GM04504 (cell line): ENCODE results near the gene TRPV3.
"Not testable (repeated sequence)": the region's sequence is repeated elsewhere in the genome, so short reads cannot be mapped to it uniquely, and the experiment has no call there.

Experiments
- DNase-seq: peaks from one replicate; pipeline ENCODE4 v3.0.0-alpha.2; 2012; ENCODE audit warnings: low read depth

TRPV3 gene

GRCh38 chr17:3573246-3574100 lies 15.9 kb upstream of the TRPV3 start:
- no peak for DNase-seq

DNA sequence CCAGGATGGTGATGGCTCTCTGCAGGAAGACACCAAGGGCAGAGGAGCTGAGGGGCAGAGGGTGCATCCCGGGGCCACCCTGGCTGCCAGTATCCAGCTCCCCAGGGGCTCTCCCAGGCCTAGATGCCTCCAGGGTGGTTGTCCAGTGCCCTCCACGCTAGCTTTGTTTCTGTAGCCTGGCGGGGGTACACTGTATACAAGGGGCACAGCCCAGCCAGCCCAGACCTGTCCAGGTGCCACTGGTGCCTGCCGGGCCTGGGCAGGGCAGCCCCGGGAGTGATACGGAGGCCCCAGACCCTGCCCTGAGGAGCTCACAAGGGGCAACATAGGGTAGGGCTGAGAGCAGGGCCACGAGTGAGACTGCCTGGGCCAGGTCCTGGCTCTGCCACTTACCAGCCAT lies 14.6 kb upstream of the TRPV3 start:
- no peak for DNase-seq

DNA sequence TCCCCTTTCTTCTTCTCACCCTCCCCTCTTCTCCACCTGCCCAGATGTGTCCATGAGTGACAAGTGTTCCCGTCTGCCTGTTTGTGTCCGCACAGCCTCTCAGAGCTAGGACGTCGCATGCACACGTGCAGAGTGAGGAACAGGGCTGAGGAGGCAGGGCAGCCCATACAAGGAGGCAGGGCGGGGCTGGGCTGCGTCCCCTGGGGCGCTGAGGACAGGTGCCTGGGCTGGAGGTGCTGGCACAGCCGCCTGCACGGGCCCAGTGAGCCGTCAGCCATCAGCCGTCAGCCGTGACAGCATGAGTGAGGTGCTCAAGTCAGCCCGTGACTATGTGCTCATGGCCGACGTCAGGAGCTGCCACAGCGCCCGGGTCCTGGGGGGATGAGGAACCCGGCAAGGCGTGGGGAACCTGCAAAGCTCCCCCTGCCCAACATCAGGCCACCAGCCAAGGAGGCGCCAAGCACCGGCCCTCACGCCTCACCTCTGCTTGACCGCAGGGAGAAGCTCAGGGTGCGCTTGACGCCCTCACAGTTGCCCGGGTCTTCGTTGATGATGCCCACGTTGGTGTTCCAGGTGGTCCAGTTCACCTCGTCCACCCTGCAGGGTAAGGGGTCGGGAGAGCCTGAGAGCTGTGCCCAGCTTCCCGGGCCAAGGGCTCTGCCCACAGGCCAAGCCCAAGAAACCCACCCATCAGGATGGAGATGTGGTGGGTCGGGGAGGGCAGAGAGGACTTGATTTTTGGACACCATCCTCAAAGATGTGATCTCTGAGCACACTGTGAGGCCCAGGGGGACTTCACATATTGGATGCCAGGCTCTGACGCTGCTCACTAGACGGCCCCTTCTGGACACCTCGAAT lies 13.7 kb upstream of the TRPV3 start:
- DNase-seq, result no peak

- DNase-seq, result no peak
Measured at GRCh38 chr17:3569534-3570137, 12.0 kb upstream of the TRPV3 start.

DNA sequence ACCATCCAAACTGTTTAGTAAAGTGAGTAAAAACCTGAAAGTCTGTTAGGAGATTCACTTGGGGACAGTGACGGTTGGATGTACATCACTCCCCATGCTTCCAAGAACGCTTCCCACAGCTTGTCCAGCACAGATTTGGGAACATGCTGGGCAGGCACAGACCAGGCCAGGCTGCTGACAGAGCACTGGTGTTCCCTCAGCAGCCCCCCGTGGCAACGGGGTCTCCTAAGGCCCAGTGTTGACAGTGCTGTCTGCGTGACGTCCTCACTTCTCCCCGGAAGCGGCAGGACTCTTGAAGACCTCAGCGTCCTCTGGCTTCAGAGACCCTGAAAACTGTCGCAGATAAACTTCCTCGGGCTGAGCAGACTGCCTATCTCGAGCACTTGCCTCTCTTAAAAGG lies 8.9 kb upstream of the TRPV3 start:
- DNase-seq, result no peak

- DNase-seq, result no peak
Measured at GRCh38 chr17:3565143-3565542, 7.5 kb upstream of the TRPV3 start.

DNA sequence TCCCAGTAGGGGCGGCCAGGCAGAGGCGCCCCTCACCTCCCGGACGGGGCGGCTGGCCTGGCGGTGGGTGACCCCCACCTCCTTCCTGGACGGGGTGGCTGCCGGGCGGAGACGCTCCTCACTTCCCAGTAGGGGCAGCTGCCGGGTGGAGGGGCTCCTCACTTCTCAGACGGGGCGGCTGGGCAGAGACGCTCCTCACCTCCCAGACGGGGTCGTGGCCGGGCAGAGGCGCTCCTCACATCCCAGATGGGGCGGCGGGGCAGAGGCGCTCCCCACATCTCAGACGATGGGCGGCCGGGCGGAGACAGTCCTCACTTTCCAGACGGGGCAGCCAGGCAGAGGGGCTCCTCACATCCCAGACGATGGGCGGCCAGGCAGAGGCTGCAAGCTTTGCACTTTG lies 6.6 kb upstream of the TRPV3 start:
- not testable (repeated sequence) for DNase-seq

DNA sequence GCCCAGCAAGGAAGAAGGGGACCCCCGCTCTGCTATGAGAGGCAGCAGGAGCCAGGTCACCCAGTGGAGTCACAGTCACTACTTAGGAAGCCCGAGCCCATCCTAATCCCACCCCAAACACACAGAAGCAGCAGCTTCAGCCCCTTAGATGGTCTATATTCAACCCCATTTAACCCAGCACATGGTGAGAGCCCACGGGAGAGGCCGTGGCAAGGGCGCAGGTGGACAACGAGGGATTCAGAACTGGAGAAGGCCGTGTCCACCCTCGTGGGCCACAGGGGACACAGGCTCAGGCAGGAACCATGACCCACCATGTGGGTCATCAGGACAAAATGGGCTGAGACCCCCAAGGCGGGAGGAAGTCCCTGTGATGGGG lies 1.6 kb upstream of the TRPV3 start:
- no peak for DNase-seq

- no peak for DNase-seq
Measured at GRCh38 chr17:3558603-3559269, 1.1 kb upstream of the TRPV3 start.

- no peak for DNase-seq
Measured at GRCh38 chr17:3556916-3557767, 470 bp downstream of the TRPV3 start.

GRCh38 chr17:3556239-3556915 lies 1.2 kb downstream of the TRPV3 start:
- DNase-seq, result no peak

DNA sequence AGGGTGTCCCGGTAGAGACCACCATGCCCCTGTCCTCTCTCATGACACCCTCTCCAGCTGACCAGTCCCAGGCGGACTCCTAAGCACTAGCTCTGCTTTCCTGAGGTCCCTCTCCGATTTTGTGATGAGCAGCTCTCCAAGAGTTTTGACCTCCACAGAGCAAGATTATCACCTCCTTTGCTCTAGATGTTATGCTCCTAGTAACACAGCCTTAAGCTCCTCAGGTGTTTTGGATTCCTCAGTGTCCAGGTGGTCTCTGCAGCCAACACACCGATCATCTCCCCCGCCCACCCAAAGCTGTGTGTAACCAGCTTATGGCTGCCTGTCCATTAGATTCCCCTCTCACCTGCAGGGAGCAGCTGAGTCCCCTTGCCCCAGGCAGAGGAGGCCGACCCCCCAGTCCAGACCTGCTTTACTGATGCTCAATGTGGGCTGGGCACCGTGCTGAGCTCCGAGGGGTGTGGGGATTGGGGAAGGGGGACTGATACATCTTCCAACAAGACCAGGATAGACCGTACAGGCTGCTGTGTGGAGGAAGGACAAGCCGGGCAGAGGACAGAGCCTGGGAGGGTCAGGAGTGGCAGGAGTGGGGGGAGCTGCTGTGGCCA lies 2.3 kb downstream of the TRPV3 start:
- DNase-seq, result no peak

DNA sequence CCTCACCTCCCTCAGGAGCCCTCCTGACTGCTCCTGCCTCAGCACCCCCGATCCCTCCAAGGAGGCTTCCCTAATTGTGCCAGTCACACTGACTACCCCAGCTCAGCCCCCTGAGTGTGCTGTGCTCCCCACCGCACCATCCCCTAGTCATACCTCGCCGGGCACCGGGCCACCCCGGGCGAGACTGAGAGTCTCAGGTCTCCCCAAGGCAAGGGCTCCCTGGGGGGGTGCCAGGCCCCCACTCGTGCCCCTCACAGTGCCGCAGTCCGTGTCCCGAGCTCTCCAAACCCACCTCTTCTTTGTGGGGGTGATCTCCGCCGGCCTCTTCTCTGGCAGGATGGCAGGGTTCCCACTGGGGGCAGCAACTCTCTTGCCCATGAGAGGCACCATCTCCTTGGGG lies 3.2 kb downstream of the TRPV3 start:
- no peak for DNase-seq

DNA sequence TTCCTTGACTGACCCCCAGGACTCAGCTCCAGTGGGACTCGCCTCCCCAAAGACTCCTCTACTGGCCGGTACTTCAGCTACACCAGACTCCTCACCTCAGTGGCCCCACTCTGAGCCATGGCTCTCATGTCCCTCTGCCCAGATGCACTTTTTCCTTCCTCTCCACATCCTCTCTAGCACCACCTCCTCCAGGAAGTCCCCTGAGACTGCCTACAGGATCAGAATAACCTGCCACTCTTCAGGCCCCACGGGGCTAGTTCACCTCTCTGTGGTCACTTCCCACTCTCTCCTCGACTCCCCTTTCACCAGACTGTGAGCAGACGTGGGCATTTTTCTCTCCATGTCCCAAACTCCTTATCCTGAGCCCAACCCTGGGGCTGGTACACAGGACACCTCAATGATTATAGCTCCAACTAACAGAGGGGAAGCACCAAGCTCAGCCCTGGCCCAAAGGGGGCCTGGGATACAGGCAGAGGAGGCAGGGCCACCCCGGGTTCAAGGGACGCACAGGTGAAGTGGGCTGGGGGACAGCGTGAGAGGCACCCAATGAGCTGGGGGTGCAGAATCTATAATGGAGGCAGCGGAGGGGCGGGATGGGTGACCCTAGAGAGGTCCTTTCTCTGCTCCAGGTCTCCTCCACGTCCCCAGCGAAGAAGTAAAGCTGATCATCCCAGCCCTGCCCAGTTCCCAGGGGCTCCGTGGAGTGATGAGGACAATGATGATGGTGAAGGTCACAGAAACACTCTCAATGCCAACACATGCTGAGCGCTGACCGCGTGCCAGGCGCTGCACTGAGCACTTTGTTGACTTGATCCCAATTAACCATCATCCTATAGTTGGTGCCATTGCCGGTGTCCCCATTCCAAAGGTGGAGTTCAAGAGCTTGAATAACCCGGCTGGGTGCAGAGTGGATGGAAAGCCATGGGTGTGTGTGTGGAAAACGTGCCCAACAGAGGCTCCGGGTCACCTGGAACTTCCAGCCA lies 3.9 kb downstream of the TRPV3 start:
- no peak for DNase-seq

GRCh38 chr17:3552916-3553315 lies 4.7 kb downstream of the TRPV3 start:
- no peak for DNase-seq

GRCh38 chr17:3551189-3551588 lies 6.4 kb downstream of the TRPV3 start:
- DNase-seq, result no peak

DNA sequence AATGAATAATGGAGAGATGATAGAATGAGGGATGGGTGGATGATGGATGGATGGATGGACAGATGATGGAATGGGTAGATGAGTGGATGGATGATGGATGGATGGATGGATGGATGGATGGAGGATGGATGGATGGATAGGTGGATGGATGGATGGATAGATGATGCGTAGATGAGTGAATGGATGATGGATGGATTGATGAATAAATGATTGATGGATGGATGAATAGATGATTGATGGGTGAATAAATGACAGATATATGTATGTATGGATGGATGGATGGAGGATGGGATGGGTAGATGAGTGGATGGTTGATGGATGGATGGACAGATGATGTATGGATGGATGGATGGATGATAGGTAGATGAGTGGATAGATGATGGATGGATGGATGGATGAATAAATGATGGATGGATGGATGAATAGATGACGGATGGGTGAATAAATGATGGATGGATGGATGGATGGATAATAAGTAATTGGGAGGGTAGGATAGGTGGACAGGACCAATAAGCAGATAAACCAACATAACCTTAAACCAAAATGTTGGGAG lies 7.9 kb downstream of the TRPV3 start:
- no peak for DNase-seq

DNA sequence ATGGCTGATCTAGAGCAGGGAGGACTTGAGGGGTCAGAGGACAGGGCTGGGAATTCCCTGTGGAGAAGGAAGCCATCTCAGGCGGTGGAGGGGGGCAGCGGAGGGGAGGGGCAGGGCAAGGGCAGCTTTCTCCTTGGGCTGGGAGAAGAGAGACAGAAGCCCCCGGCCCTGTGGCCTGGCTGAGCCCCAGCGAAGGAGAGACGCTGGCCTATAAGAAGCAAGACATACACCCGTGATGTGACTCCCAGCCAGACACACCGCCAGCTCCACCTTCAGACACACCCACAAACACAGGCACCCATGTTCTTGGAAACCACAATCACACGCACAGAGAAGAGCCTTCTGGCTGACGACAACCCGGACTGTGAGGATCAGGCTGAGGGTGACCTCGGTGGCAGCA lies 10.0 kb downstream of the TRPV3 start:
- DNase-seq, result no peak

- no peak for DNase-seq
Measured at GRCh38 chr17:3546997-3547396, 10.6 kb downstream of the TRPV3 start.
